Liver (tissue), 3 donors: ENCODE results near the gene ZFAND3.

Source experiments
- FOXA1 ChIP-seq: IDR thresholded peaks from 2 replicates; pipeline ENCODE4 v1.6.1; 2016; ENCODE audit warnings: antibody characterized with exemption
- MAX ChIP-seq: IDR thresholded peaks from 2 replicates; pipeline ENCODE4 v1.6.1; 2016; ENCODE audit warnings: antibody characterized with exemption
- NR2F2 ChIP-seq: IDR thresholded peaks from 2 replicates; pipeline ENCODE4 v1.6.1; 2016; ENCODE audit warnings: antibody characterized with exemption
- RAD21 ChIP-seq, 2 donors: IDR thresholded peaks; 2 replicates each; pipeline ENCODE4 v1.6.1; 2016; ENCODE audit warnings: antibody characterized with exemption in 2 of 2, mild to moderate bottlenecking in 2 of 2
- RXRA ChIP-seq, 2 donors: IDR thresholded peaks; 2 replicates each; pipeline ENCODE4 v1.6.1; 2017 to 2018; ENCODE audit warnings: antibody characterized with exemption in 2 of 2, mild to moderate bottlenecking in 1 of 2
- SP1 ChIP-seq: IDR thresholded peaks from 2 replicates; pipeline ENCODE4 v1.6.1; 2018; ENCODE audit warnings: antibody characterized with exemption, mild to moderate bottlenecking
- TAF1 ChIP-seq: conservative IDR thresholded peaks from 2 replicates; pipeline ENCODE4 v1.6.1; 2016; ENCODE audit warnings: antibody characterized with exemption, mild to moderate bottlenecking
- TF ChIP-seq, protein P1 (sequence below): fragments of 150-350 bp; IDR thresholded peaks from 2 replicates; pipeline ENCODE4 v1.5.1; 2017; ENCODE audit warnings: improper control_type of control experiment, low read depth, low read length; ENCODE audit not compliant: missing input control
- TF ChIP-seq, protein P2 (sequence below): IDR thresholded peaks from 2 replicates; pipeline ENCODE4 v1.6.1; 2016; ENCODE audit warnings: antibody characterized with exemption
- TF ChIP-seq, protein P3 (sequence below): IDR thresholded peaks from 2 replicates; pipeline ENCODE4 v1.6.1; 2016; ENCODE audit warnings: antibody characterized with exemption
- donor health status: healthy.
- donor health status: healthy.

DNA sequence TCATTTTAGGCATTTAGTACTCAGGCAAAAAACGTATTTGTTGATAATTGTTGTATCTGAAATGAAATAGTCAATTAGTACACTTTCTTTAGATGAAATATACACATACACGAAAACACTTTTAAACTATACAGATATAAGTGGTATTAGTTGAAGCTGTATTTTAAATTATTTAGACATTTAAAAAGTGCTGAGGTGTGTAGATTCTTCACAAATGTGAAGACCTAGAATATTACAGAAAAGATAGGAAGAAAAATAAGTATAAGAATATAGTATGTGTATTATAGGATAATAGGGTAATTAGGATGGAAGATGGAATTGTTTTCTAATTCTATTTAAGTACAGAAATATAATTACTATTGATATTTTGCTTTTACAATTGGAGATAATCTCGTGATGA is 4.6 kb downstream of the ZFAND3 start:
- TF ChIP-seq, protein P1, sequence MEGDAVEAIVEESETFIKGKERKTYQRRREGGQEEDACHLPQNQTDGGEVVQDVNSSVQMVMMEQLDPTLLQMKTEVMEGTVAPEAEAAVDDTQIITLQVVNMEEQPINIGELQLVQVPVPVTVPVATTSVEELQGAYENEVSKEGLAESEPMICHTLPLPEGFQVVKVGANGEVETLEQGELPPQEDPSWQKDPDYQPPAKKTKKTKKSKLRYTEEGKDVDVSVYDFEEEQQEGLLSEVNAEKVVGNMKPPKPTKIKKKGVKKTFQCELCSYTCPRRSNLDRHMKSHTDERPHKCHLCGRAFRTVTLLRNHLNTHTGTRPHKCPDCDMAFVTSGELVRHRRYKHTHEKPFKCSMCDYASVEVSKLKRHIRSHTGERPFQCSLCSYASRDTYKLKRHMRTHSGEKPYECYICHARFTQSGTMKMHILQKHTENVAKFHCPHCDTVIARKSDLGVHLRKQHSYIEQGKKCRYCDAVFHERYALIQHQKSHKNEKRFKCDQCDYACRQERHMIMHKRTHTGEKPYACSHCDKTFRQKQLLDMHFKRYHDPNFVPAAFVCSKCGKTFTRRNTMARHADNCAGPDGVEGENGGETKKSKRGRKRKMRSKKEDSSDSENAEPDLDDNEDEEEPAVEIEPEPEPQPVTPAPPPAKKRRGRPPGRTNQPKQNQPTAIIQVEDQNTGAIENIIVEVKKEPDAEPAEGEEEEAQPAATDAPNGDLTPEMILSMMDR: no peak
- TF ChIP-seq MAX: no peak
- no peak for TF ChIP-seq FOXA1
- TF ChIP-seq TAF1: no peak
- no peak for TF ChIP-seq RXRA (IDR thresholded peaks at IDR 0.05)
- TF ChIP-seq, protein P2, sequence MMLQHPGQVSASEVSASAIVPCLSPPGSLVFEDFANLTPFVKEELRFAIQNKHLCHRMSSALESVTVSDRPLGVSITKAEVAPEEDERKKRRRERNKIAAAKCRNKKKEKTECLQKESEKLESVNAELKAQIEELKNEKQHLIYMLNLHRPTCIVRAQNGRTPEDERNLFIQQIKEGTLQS: no peak
- TF ChIP-seq NR2F2: no peak
- no peak for TF ChIP-seq SP1
- no peak for TF ChIP-seq RAD21 (IDR thresholded peaks at IDR 0.05)
- TF ChIP-seq, protein P3, sequence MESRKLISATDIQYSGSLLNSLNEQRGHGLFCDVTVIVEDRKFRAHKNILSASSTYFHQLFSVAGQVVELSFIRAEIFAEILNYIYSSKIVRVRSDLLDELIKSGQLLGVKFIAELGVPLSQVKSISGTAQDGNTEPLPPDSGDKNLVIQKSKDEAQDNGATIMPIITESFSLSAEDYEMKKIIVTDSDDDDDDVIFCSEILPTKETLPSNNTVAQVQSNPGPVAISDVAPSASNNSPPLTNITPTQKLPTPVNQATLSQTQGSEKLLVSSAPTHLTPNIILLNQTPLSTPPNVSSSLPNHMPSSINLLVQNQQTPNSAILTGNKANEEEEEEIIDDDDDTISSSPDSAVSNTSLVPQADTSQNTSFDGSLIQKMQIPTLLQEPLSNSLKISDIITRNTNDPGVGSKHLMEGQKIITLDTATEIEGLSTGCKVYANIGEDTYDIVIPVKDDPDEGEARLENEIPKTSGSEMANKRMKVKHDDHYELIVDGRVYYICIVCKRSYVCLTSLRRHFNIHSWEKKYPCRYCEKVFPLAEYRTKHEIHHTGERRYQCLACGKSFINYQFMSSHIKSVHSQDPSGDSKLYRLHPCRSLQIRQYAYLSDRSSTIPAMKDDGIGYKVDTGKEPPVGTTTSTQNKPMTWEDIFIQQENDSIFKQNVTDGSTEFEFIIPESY: no peak
